ENCODE data around the gene DVL3.
"Not testable (repeated sequence)": the region's sequence is repeated elsewhere in the genome, so short reads cannot be mapped to it uniquely, and the experiment has no call there.

The DVL3 gene

DNA sequence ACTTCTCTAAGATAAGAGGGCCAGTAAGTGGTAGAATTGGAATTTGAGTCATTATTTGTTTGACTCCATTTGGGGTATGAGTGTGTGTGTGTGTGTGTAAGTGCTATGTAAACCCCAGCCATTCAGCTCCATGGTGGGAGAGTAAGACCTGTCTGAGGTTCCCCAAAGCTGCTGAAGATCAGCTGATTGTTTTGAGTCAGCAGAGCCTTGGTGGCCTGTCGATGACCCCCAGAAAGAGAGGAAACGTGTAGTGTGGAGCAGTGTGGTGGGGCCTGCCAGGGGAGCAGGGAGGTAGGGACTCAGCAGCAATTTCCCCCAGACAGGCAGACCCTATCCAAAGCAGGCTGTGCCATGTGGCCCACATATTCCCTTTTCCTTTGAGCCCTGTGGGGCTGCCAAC, 5.3 kb downstream of the DVL3 start:
- DNase-seq (ENCODE audit: low spot score) = no peak
- TF ChIP-seq, protein P1, sequence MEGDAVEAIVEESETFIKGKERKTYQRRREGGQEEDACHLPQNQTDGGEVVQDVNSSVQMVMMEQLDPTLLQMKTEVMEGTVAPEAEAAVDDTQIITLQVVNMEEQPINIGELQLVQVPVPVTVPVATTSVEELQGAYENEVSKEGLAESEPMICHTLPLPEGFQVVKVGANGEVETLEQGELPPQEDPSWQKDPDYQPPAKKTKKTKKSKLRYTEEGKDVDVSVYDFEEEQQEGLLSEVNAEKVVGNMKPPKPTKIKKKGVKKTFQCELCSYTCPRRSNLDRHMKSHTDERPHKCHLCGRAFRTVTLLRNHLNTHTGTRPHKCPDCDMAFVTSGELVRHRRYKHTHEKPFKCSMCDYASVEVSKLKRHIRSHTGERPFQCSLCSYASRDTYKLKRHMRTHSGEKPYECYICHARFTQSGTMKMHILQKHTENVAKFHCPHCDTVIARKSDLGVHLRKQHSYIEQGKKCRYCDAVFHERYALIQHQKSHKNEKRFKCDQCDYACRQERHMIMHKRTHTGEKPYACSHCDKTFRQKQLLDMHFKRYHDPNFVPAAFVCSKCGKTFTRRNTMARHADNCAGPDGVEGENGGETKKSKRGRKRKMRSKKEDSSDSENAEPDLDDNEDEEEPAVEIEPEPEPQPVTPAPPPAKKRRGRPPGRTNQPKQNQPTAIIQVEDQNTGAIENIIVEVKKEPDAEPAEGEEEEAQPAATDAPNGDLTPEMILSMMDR (conservative IDR thresholded peaks at IDR 0.05; ENCODE audit: low read depth) = no peak
- CTCF ChIA-PET = interaction anchor here (0.6 to 0.8 kb wide), 2 partner anchors 82 to 129 kb away, joined by 3 to 5 read pairs; no protein-coding TSS in a partner anchor
- POLR2A ChIA-PET (ENCODE audit: low non-redundant PET) = no interaction called here
- H3K27ac ChIP-seq = peak overlapping the region; percentile 24

DNA sequence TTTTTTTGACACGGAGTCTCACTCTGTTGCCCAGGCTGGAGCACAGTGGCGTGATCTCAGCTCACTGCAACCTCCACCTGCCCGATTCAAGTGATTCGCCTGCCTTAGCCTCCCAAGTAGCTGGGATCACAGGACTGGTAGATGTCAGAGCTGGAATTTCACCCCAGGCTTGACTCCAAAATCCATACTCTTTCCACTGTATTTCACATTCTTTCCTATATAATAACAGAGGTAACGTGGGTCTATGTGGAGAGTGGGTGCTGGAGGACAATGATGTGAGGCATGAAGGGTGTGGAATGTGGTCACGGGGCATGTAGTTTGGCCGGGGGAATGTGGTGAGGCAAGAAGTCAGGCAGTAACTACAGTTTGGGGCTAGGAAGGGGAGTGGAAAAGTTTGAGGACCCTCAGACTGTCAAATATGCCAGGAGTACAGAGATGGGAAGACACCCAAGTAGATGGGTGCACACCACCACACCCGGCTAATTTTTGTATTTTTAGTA, 7.4 kb downstream of the DVL3 start:
- H3K27ac ChIP-seq; CTCF ChIA-PET; DNase-seq (ENCODE audit: low spot score); POLR2A ChIA-PET (ENCODE audit: low non-redundant PET): not testable (repeated sequence)

DNA sequence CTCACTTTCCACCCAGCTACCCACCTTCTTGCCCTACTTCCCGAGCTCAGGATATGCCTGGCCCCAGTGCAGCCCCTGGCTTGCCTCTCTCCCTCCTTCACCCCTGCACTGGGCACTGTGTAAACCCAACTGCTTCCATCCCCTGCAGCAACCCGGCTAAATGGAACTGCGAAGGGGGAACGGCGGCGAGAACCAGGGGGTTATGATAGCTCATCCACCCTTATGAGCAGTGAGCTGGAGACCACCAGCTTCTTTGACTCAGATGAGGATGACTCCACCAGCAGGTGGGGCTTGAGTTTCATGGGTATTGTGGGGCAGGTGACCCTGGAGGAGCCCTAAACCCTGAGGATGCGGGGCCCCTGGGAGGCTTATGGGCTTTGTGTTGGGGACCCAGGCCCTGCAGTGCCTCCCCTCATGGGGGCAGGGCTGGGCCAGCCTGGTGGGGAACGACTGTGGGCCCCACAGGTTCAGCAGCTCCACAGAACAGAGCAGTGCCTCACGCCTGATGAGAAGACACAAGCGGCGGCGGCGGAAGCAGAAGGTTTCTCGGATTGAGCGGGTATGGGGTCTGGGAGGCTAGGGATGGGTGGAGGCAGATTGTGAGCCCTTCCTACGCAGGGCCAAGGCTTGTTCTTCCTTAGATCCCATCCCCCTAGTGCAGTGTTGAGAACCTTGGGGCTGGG, 9.6 kb downstream of the DVL3 start:
- TF ChIP-seq, protein P1 (conservative IDR thresholded peaks at IDR 0.05; ENCODE audit: low read depth) = no peak
- CTCF ChIA-PET = interaction anchor here (1.2 kb wide), 1 partner anchor 30 kb away, joined by 3 read pairs; the partner anchor contains the start of gene EIF2B5
- POLR2A ChIA-PET (ENCODE audit: low non-redundant PET) = no interaction called here
- no peak for DNase-seq (ENCODE audit: low spot score)
- no peak overlapping the region for H3K27ac ChIP-seq

DNA sequence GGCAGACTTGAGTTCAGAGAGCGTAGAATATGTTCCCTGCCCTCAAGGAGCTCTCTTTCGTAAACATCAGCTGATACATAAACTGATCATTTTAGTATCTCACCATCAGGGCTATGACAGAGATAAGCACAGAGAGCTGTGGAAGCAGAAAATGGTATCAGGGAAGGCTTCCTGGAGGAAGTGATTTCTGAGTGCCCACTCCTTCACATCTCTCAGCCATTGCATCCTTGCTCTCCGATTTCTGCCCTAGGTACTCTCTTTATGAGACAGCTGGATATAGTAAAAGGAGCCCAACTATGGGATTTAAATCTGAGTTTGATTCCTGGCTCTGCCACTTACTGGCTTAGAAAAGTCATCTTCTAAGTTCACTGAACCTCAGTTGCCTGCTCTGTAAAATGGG, 10.4 kb downstream of the DVL3 start:
- no peak for DNase-seq (ENCODE audit: low spot score)
- no peak overlapping the region for H3K27ac ChIP-seq
- CTCF ChIA-PET = interaction anchor here (0.6 kb wide), 1 partner anchor 76 kb away, joined by 3 read pairs; no protein-coding TSS in a partner anchor
- TF ChIP-seq, protein P1 (conservative IDR thresholded peaks at IDR 0.05; ENCODE audit: low read depth) = no peak
- POLR2A ChIA-PET (ENCODE audit: low non-redundant PET) = no interaction called here

DNA sequence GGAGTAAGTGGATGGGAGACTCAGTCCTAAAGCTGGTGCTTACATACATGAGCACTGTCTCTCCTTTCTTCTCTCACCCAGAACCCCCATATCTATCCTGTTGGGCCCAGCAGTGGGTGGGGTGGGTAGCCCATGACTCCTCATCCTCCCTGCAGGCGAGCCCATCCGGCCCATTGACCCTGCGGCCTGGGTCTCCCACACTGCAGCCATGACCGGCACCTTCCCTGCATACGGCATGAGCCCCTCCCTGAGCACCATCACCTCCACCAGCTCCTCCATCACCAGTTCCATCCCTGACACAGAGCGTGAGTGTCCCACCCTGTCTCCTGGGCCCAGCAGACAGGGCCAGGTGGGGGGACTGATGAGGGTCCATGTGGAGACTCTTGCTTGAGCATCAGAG, 11.5 kb downstream of the DVL3 start:
- H3K27ac ChIP-seq = 0 out of 2 replicates have a peak overlapping the region, but pooled peaks have one; percentile 7
- CTCF ChIA-PET = interaction anchor here (0.8 kb wide), 1 partner anchor 83 kb away, joined by 4 read pairs; no protein-coding TSS in a partner anchor
- DNase-seq (ENCODE audit: low spot score) = no peak
- TF ChIP-seq, protein P1 (conservative IDR thresholded peaks at IDR 0.05; ENCODE audit: low read depth) = no peak
- POLR2A ChIA-PET (ENCODE audit: low non-redundant PET) = no interaction called here

DNA sequence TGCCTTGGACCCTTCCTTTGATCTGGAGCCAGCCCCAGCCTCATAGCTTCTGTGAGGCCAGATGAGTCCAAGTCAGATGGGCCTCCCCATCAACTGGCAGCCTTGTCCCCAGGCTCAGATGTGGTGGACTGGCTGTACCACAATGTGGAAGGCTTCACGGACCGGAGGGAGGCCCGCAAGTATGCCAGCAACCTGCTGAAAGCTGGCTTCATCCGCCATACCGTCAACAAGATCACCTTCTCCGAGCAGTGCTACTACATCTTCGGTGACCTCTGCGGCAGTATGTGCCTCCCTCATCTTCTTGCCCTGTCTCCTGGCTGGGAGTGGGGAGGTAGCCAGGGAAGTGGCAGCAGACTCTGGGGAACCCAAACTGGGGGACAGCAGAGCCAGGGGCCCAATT, 12.6 kb downstream of the DVL3 start:
- ChIA-PET POLR2A (ENCODE audit: low non-redundant PET) (no interaction called here), CTCF (no interaction called here)

More for the DNA sequence above, 12.6 kb downstream of the DVL3 start:
- H3K27ac ChIP-seq = peak overlapping the region; percentile 49; the same call in 1 of the 2 replicates
- TF ChIP-seq, protein P1 (conservative IDR thresholded peaks at IDR 0.05; ENCODE audit: low read depth) = no peak
- no peak for DNase-seq (ENCODE audit: low spot score)
